Midbrain (tissue), 1 donor: ENCODE measurements around the gene PHLDB2.
"Not testable (repeated sequence)": the region's sequence is repeated elsewhere in the genome, so short reads cannot be mapped to it uniquely, and the experiment has no call there.

ENCODE experiments used
- DNase-seq: peaks from one replicate; lab custom pipeline; 2025; lab: John Stamatoyannopoulos, UW

PHLDB2 gene

GRCh38 chr3:111859061-111859973, at the start of gene PHLDB2:
Gene PHLDB2, plus strand, starts transcription at chr3:111859265. Its CDS starts 24,813 bp downstream, at chr3:111884078.
- DNase-seq: no peak

GRCh38 chr3:111810909-111811308, 48.2 kb upstream of the PHLDB2 start:
- no peak for DNase-seq

- DNase-seq: no peak
These were observed 47.3 kb upstream of the PHLDB2 start for GRCh38 chr3:111811811-111812210.

GRCh38 chr3:111812701-111813100, 46.4 kb upstream of the PHLDB2 start:
- DNase-seq: no peak

- DNase-seq: no peak
These were observed 45.6 kb upstream of the PHLDB2 start for GRCh38 chr3:111813441-111813840.

- no peak for DNase-seq
These were observed 45.1 kb upstream of the PHLDB2 start for GRCh38 chr3:111813979-111814378.

GRCh38 chr3:111816771-111817170, 42.3 kb upstream of the PHLDB2 start:
- DNase-seq: not testable (repeated sequence)

GRCh38 chr3:111819927-111820326, 39.1 kb upstream of the PHLDB2 start:
- no peak for DNase-seq

GRCh38 chr3:111820651-111821050, 38.4 kb upstream of the PHLDB2 start:
- no peak for DNase-seq

GRCh38 chr3:111821891-111822290, 37.2 kb upstream of the PHLDB2 start:
- no peak for DNase-seq

- no peak for DNase-seq
These were observed 36.3 kb upstream of the PHLDB2 start for GRCh38 chr3:111822804-111823203.

- DNase-seq: no peak
These were observed 35.7 kb upstream of the PHLDB2 start for GRCh38 chr3:111823341-111823855.

GRCh38 chr3:111824351-111824750, 34.7 kb upstream of the PHLDB2 start:
- DNase-seq: no peak

GRCh38 chr3:111827871-111828270, 31.2 kb upstream of the PHLDB2 start:
- DNase-seq: no peak

GRCh38 chr3:111828530-111828929, 30.5 kb upstream of the PHLDB2 start:
- no peak for DNase-seq

- DNase-seq: no peak
These were observed 30.0 kb upstream of the PHLDB2 start for GRCh38 chr3:111829023-111829422.

- no peak for DNase-seq
These were observed 27.2 kb upstream of the PHLDB2 start for GRCh38 chr3:111831840-111832239.

GRCh38 chr3:111837112-111837511, 22.0 kb upstream of the PHLDB2 start:
- no peak for DNase-seq

GRCh38 chr3:111838133-111838532, 20.9 kb upstream of the PHLDB2 start:
- no peak for DNase-seq

GRCh38 chr3:111846039-111846438, 13.0 kb upstream of the PHLDB2 start:
- no peak for DNase-seq

GRCh38 chr3:111846717-111847116, 12.3 kb upstream of the PHLDB2 start:
- no peak for DNase-seq

GRCh38 chr3:111848283-111848682, 10.8 kb upstream of the PHLDB2 start:
- no peak for DNase-seq

GRCh38 chr3:111848778-111849177, 10.3 kb upstream of the PHLDB2 start:
- DNase-seq: no peak

- no peak for DNase-seq
These were observed 8.5 kb upstream of the PHLDB2 start for GRCh38 chr3:111850537-111850936.
